Stomach (tissue), 4 donors: Measurements from ENCODE around the gene CDH23.

ENCODE experiments used
- CTCF ChIP-seq, 7 experiments: fragments of 450-650 bp in 4 of 7; fragments of 200-600 bp in 3 of 7; sonication (generic) in 3 of 7; IDR thresholded peaks; one replicate each; pipeline ENCODE4 v1.5.1; 2016 to 2019; ENCODE audit warnings: antibody characterized with exemption in 7 of 7, control low read depth in 2 of 7, mild to moderate bottlenecking in 1 of 7
- POLR2A ChIP-seq, 4 donors: fragments of 450-650 bp; IDR thresholded peaks; one replicate each; pipeline ENCODE4 v1.6.1; 2016; ENCODE audit warnings: antibody characterized with exemption in 4 of 4, control low read depth in 2 of 4, mild to moderate bottlenecking in 1 of 4, moderate library complexity in 1 of 4
- POLR2AphosphoS5 ChIP-seq, 3 donors: sonication (generic); formaldehyde crosslinking; IDR thresholded peaks; one replicate each; pipeline ENCODE4 v1.6.1; 2016; ENCODE audit warnings: antibody characterized with exemption in 3 of 3

DNA sequence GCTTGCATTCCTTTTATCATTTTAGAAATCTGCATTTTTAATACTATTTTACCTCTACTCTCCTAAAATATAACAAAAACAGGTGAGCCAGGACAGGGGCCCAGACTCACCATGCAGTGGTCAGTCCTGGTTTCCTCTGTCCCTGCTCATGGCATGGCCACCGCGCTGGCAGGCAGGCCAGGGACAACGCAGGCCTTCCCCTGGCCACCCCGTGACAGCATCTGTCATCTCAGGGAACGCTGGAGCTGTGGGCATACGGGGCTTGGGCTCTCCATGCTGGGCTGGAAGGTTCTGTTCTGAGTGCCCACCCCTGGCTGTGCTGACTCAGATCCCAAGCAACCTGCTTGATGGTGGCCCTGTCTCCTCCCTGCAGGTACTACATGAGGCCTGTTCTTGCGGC is 35.1 kb upstream of the CDH23 start:
- TF ChIP-seq CTCF (IDR thresholded peaks at IDR 0.05) = no peak
- TF ChIP-seq POLR2A (IDR thresholded peaks at IDR 0.05) = no peak
- no peak for TF ChIP-seq POLR2AphosphoS5 (IDR thresholded peaks at IDR 0.05)
